GM23338 (cell line): ENCODE measurements around the gene HDAC6. TPM values are rescaled to one million over a fixed set of nuclear protein-coding genes. Genes with fewer than 3 reads are reported as not detected.

Experiments
- ATAC-seq: fragments of 200-7000 bp; cut with Tn5 transposase; 3 replicates; pipeline ENCODE4 v1.9.1; 2020
- DNase-seq: peaks from one replicate; pipeline ENCODE4 v3.0.0-alpha.2; 2015; ENCODE audit warnings: low spot score
- H2AFZ ChIP-seq: fragments of 200-600 bp; sonication (generic); 2 replicates; pipeline ENCODE4 v1.8.0; 2016; ENCODE audit warnings: antibody characterized with exemption, mild to moderate bottlenecking, moderate library complexity
- H3F3A ChIP-seq: fragments of 200-600 bp; sonication (generic); replicated peaks from 2 replicates; pipeline ENCODE4 v1.8.0; 2017; ENCODE audit warnings: antibody characterized with exemption, mixed run types, low read depth
- H3K27ac ChIP-seq: fragments of 200-600 bp; sonication (generic); 2 replicates; pipeline ENCODE4 v1.6.1; 2016; ENCODE audit warnings: low read depth
- H3K27me3 ChIP-seq: fragments of 200-600 bp; sonication (generic); 2 replicates; pipeline ENCODE4 v1.8.0; 2016; ENCODE audit warnings: mild to moderate bottlenecking, mixed run types, moderate library complexity; ENCODE audit not compliant: insufficient read depth
- H3K36me3 ChIP-seq: fragments of 200-600 bp; sonication (generic); 2 replicates; pipeline ENCODE4 v1.8.0; 2016; ENCODE audit warnings: mild to moderate bottlenecking; ENCODE audit not compliant: insufficient read depth
- H3K4me1 ChIP-seq: fragments of 200-600 bp; sonication (generic); 2 replicates; pipeline ENCODE4 v1.8.0; 2016; ENCODE audit warnings: mild to moderate bottlenecking, moderate library complexity; ENCODE audit not compliant: insufficient read depth
- H3K4me2 ChIP-seq: fragments of 200-600 bp; sonication (generic); 2 replicates; pipeline ENCODE4 v1.7.1; 2017; ENCODE audit warnings: mixed run types
- H3K4me3 ChIP-seq: fragments of 200-600 bp; sonication (generic); 2 replicates; pipeline ENCODE4 v1.6.1; 2016; ENCODE audit warnings: mixed run types
- H3K79me2 ChIP-seq: fragments of 200-600 bp; sonication (generic); replicated peaks from 2 replicates; pipeline ENCODE4 v1.8.0; 2017; ENCODE audit warnings: mild to moderate bottlenecking; ENCODE audit not compliant: insufficient read depth
- H3K9me2 ChIP-seq: fragments of 200-600 bp; sonication (generic); 2 replicates; pipeline ENCODE4 v1.8.0; 2017; ENCODE audit not compliant: insufficient read depth
- H4K20me1 ChIP-seq: fragments of 200-600 bp; sonication (generic); replicated peaks from 2 replicates; pipeline ENCODE4 v1.8.0; 2017; ENCODE audit warnings: mild to moderate bottlenecking; ENCODE audit not compliant: insufficient read depth
- H3K27ac Mint-ChIP-seq: 2 replicates; pipeline ENCODE4 v1.8.0; 2020; ENCODE audit warnings: inconsistent platforms, mild to moderate bottlenecking, moderate library complexity, mixed read lengths
- H3K27me3 Mint-ChIP-seq: 3 replicates; pipeline ENCODE4 v1.8.0; 2022; ENCODE audit warnings: low read depth, mild to moderate bottlenecking, moderate library complexity, mixed read lengths, inconsistent platforms; ENCODE audit not compliant: insufficient read depth, poor library complexity
- H3K36me3 Mint-ChIP-seq: 3 replicates; pipeline ENCODE4 v1.8.0; 2021; ENCODE audit warnings: low read depth, mild to moderate bottlenecking, inconsistent platforms, moderate library complexity, mixed read lengths
- H3K4me1 Mint-ChIP-seq: 3 replicates; pipeline ENCODE4 v1.8.0; 2020; ENCODE audit warnings: mild to moderate bottlenecking, inconsistent platforms, mixed read lengths
- H3K4me3 Mint-ChIP-seq: 3 replicates; pipeline ENCODE4 v1.8.0; 2021; ENCODE audit warnings: moderate library complexity, mild to moderate bottlenecking, inconsistent platforms, mixed read lengths
- H3K9me3 Mint-ChIP-seq: 3 replicates; pipeline ENCODE4 v1.8.0; 2020; ENCODE audit warnings: moderate library complexity, mild to moderate bottlenecking, inconsistent platforms, mixed read lengths
- CTCF ChIP-seq, 2 experiments: fragments of 200-600 bp in 1 of 2; sonication (generic) in 1 of 2; conservative IDR thresholded peaks; 2 replicates each; pipeline versions ENCODE4 v1.5.1 to v1.6.1; 2016 to 2017; ENCODE audit warnings: antibody characterized with exemption in 2 of 2, low read depth in 2 of 2, mild to moderate bottlenecking in 2 of 2, moderate library complexity in 1 of 2
- EZH2 ChIP-seq: fragments of 200-600 bp; sonication (generic); IDR thresholded peaks from one replicate; pipeline ENCODE4 v1.8.0; 2017; ENCODE audit warnings: antibody characterized with exemption, mild to moderate bottlenecking, low read depth; ENCODE audit not compliant: unreplicated experiment
- EZH2phosphoT487 ChIP-seq: fragments of 200-600 bp; sonication (generic); IDR thresholded peaks from one replicate; pipeline ENCODE4 v1.8.1; 2018; ENCODE audit warnings: antibody characterized with exemption; ENCODE audit not compliant: unreplicated experiment
- NANOG ChIP-seq: IDR thresholded peaks from 2 replicates; pipeline ENCODE4 v1.6.1; 2016; ENCODE audit warnings: antibody characterized with exemption, borderline replicate concordance
- POLR2AphosphoS5 ChIP-seq: IDR thresholded peaks from 2 replicates; pipeline ENCODE4 v1.6.1; 2016; ENCODE audit warnings: antibody characterized with exemption, low read depth
- STAT1 ChIP-seq: IDR thresholded peaks from one replicate; pipeline ENCODE4 v1.6.1; 2016; ENCODE audit warnings: antibody characterized with exemption; ENCODE audit not compliant: unreplicated experiment
- ZNF331 ChIP-seq: fragments of 250-450 bp; sonication (Bioruptor Pico); IDR thresholded peaks from 2 replicates; pipeline ENCODE4 v1.5.0; 2020; ENCODE audit warnings: low read depth, mild to moderate bottlenecking, moderate library complexity
- ZNF462 ChIP-seq: fragments of 250-450 bp; sonication (Bioruptor Pico); IDR thresholded peaks from 2 replicates; pipeline ENCODE4 v1.5.0; 2020; ENCODE audit warnings: mild to moderate bottlenecking, moderate library complexity
- polyA plus RNA-seq: library from polyadenylated mRNA; unstranded; fragments of >200 nt; fragmentation: Nextera tagmentation; extraction: Ambion mirVana; gene quantifications from 2 replicates; pipeline ENCODE4 v1.2.1, GENCODE V29; 2016
- total RNA-seq: library from RNA; depleted of rRNA; stranded (reverse); fragments of >200 nt; shearing (Covaris generic); gene quantifications from 2 replicates; pipeline ENCODE4 v1.2.3, GENCODE V29; 2014

Gene HDAC6
- total and polyA plus RNA-seq, 2 experiments from 2014 or later, result 33.0 to 49.8 TPM

- H3K9me3 Mint-ChIP-seq, result 0 out of 3 replicates have a peak, but pooled peaks cover 3% of the 10 kb centered on the region
- Histone ChIP-seq H3K79me2 (no peaks in the 10 kb centered on the region), H3K9me2 (no peaks in the 10 kb centered on the region), H3F3A (no peaks in the 10 kb centered on the region), H3K27ac (no peak overlapping the region), H3K27me3 (no peaks in the 10 kb centered on the region), H4K20me1 (no peaks in the 10 kb centered on the region), H3K36me3 (no peaks in the 10 kb centered on the region), H2AFZ (no peak overlapping the region), H3K4me2 (no peak overlapping the region), H3K4me3 (no peak overlapping the region), H3K4me1 (no peaks in the 10 kb centered on the region)
- DNase-seq (no peak), ATAC-seq (no peak)
- H3K4me3 Mint-ChIP-seq, result no peak overlapping the region
- peaks cover 13% of the 10 kb centered on the region for H3K4me1 Mint-ChIP-seq
- H3K36me3 Mint-ChIP-seq, result no peaks in the 10 kb centered on the region
- H3K27ac Mint-ChIP-seq, result no peak overlapping the region
- peaks cover 7% of the 10 kb centered on the region for H3K27me3 Mint-ChIP-seq
- TF ChIP-seq POLR2AphosphoS5 (no peak), CTCF (conservative IDR thresholded peaks at IDR 0.05; ENCODE audit: low read depth in 2 of 2) (no peak), EZH2phosphoT487 (no peak), STAT1 (no peak), NANOG (no peak), EZH2 (no peak)
These were observed 24.9 kb upstream of the HDAC6 start for GRCh38 chrX:48776818-48777439.

- no peak overlapping the region for H3K4me3 Mint-ChIP-seq
- H3K27me3 ChIP-seq, result no peaks in the 10 kb centered on the region
- peaks cover 13% of the 10 kb centered on the region for H3K4me1 Mint-ChIP-seq
- H4K20me1 ChIP-seq, result no peaks in the 10 kb centered on the region
- no peaks in the 10 kb centered on the region for H3K36me3 Mint-ChIP-seq
- H3K4me2 ChIP-seq, result no peak overlapping the region
- H3K79me2 ChIP-seq, result no peaks in the 10 kb centered on the region
- H3K36me3 ChIP-seq, result no peaks in the 10 kb centered on the region
- no peak overlapping the region for H3K27ac Mint-ChIP-seq
- no peak overlapping the region for H3K27ac ChIP-seq
- DNase-seq, result no peak
- H3K9me3 Mint-ChIP-seq, result peaks cover 3% of the 10 kb centered on the region; the same call in 1 of the 3 replicates
- no peaks in the 10 kb centered on the region for H3K4me1 ChIP-seq
- no peak overlapping the region for H2AFZ ChIP-seq
- ATAC-seq, result no peak
- H3K27me3 Mint-ChIP-seq, result peaks cover 5% of the 10 kb centered on the region
- H3F3A ChIP-seq, result no peaks in the 10 kb centered on the region
- no peaks in the 10 kb centered on the region for H3K9me2 ChIP-seq
- no peak overlapping the region for H3K4me3 ChIP-seq
- no peak for TF ChIP-seq ZNF331 (CRISPR knock-in tag)
- no peak for TF ChIP-seq ZNF462 (CRISPR knock-in tag)
- no peak for TF ChIP-seq EZH2phosphoT487
- no peak for TF ChIP-seq CTCF (conservative IDR thresholded peaks at IDR 0.05; ENCODE audit: low read depth in 2 of 2)
These were observed 22.5 kb upstream of the HDAC6 start for GRCh38 chrX:48779399-48779798.
